MM.1S (cell line): ENCODE results near the gene CIAO2B.

Source experiments
- EZH2phosphoT487 ChIP-seq: fragments of 300-600 bp; sonication (generic); IDR thresholded peaks from 2 replicates; pipeline ENCODE4 v1.6.1; 2018; ENCODE audit warnings: antibody characterized with exemption, low read length
- TF ChIP-seq, protein P1 (sequence below): fragments of 300-600 bp; sonication (generic); IDR thresholded peaks from 2 replicates; pipeline ENCODE4 v1.5.1; 2016; ENCODE audit warnings: antibody characterized with exemption, low read length, mixed read lengths

DNA sequence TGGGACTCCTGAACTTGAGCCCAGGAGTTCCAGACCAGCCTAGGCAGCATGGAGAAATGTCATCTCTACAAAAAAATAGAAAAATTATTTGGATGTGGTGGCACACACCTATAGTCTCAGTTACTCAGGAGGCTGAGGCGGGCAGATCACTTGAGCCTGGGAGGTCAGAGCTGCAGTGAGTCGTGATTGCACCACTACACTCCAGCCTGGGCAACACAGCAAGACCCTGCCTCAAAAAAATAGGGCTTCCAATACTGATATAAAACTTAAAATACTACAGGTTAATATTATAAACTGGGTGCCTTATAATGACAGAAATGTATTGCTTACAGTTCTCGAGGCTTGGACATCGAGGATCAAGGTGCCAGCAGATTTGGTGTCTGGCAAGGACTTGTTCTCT, 11.7 kb upstream of the CIAO2B start:
- TF ChIP-seq, protein P1, sequence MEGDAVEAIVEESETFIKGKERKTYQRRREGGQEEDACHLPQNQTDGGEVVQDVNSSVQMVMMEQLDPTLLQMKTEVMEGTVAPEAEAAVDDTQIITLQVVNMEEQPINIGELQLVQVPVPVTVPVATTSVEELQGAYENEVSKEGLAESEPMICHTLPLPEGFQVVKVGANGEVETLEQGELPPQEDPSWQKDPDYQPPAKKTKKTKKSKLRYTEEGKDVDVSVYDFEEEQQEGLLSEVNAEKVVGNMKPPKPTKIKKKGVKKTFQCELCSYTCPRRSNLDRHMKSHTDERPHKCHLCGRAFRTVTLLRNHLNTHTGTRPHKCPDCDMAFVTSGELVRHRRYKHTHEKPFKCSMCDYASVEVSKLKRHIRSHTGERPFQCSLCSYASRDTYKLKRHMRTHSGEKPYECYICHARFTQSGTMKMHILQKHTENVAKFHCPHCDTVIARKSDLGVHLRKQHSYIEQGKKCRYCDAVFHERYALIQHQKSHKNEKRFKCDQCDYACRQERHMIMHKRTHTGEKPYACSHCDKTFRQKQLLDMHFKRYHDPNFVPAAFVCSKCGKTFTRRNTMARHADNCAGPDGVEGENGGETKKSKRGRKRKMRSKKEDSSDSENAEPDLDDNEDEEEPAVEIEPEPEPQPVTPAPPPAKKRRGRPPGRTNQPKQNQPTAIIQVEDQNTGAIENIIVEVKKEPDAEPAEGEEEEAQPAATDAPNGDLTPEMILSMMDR, result no peak
- TF ChIP-seq EZH2phosphoT487, result no peak
